Brain microvascular endothelial cell (primary cell): ENCODE data around the gene QTRT2.

Experiments
- DNase-seq: peaks from one replicate; pipeline ENCODE4 v3.0.0-alpha.2; 2020
- H3K27ac ChIP-seq: fragments of 250-450 bp; sonication (Bioruptor Pico); 2 replicates; pipeline ENCODE4 v1.5.1; 2020; ENCODE audit warnings: mild to moderate bottlenecking, moderate library complexity
- H3K27me3 ChIP-seq: fragments of 250-450 bp; sonication (Bioruptor Pico); replicated peaks from 2 replicates; pipeline ENCODE4 v1.5.1; 2020; ENCODE audit warnings: mild to moderate bottlenecking
- H3K36me3 ChIP-seq: fragments of 250-450 bp; sonication (Bioruptor Pico); replicated peaks from 2 replicates; pipeline ENCODE4 v1.5.1; 2020; ENCODE audit warnings: mild to moderate bottlenecking
- H3K4me3 ChIP-seq: 2 replicates; pipeline ENCODE4 v1.5.1; 2011; ENCODE audit warnings: low read depth, mild to moderate bottlenecking, control low read depth, low read length, moderate library complexity
- in situ Hi-C: cut with HindIII; loops from 2 replicates; pipeline ENCODE4 v1.10.0; 2017; ENCODE audit warnings: low sequenced_read_pairs, low pct_ligation_motif_present
- TF ChIP-seq, protein P1 (sequence below): IDR thresholded peaks from 2 replicates; pipeline ENCODE4 v1.5.1; 2011; ENCODE audit warnings: low read depth, mild to moderate bottlenecking, moderate library complexity, low read length, control low read depth, inconsistent platforms; ENCODE audit errors: missing control alignments

The QTRT2 gene

DNA sequence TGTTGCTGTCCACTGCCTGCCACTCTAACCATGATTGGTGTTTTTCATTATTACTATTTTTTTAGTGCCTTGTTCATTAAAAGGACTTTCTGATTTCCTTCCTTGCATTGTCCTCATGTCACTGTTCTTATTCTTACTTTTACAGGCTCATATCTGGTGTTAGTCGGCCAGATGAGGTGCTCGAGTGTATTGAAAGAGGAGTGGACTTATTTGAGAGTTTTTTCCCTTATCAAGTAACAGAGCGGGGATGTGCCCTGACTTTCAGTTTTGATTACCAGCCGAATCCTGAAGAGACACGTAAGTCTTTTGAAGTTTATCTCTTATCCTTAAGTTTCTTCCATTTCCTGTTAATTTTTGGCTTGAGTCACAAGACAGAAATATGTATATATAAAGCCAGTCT is 23.2 kb downstream of the QTRT2 start:
- Histone ChIP-seq H3K27me3 (no peaks in the 10 kb centered on the region), H3K36me3 (peaks cover 25% of the 10 kb centered on the region), H3K4me3 (no peak overlapping the region), H3K27ac (no peak overlapping the region)
- peak; percentile 11 for DNase-seq
- in situ Hi-C loops, result no loop called here
- TF ChIP-seq, protein P1, sequence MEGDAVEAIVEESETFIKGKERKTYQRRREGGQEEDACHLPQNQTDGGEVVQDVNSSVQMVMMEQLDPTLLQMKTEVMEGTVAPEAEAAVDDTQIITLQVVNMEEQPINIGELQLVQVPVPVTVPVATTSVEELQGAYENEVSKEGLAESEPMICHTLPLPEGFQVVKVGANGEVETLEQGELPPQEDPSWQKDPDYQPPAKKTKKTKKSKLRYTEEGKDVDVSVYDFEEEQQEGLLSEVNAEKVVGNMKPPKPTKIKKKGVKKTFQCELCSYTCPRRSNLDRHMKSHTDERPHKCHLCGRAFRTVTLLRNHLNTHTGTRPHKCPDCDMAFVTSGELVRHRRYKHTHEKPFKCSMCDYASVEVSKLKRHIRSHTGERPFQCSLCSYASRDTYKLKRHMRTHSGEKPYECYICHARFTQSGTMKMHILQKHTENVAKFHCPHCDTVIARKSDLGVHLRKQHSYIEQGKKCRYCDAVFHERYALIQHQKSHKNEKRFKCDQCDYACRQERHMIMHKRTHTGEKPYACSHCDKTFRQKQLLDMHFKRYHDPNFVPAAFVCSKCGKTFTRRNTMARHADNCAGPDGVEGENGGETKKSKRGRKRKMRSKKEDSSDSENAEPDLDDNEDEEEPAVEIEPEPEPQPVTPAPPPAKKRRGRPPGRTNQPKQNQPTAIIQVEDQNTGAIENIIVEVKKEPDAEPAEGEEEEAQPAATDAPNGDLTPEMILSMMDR, result no peak

DNA sequence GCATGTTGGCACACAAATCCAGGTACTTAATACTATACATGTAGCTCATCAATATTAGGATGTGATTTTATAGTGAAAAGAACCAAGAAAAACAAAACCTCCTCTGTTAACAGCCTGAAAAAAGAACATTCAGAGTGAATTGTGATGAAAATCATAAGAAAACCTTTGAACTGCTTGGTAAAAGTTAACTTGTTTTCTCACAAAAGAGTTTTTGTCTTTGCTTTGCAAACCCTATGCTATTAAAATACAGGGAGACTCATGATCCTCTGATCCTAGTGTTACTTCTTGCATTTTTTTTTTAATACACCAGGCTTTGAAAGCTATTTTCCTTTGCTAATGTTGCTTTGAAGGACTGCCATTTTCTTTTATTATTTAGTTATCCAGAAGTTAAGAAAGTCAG is 23.7 kb downstream of the QTRT2 start:
- in situ Hi-C loops, result no loop called here
- Histone ChIP-seq H3K4me3 (no peak overlapping the region), H3K36me3 (peaks cover 25% of the 10 kb centered on the region), H3K27me3 (no peaks in the 10 kb centered on the region), H3K27ac (no peak overlapping the region)
- DNase-seq, result no peak
- TF ChIP-seq, protein P1, result no peak

DNA sequence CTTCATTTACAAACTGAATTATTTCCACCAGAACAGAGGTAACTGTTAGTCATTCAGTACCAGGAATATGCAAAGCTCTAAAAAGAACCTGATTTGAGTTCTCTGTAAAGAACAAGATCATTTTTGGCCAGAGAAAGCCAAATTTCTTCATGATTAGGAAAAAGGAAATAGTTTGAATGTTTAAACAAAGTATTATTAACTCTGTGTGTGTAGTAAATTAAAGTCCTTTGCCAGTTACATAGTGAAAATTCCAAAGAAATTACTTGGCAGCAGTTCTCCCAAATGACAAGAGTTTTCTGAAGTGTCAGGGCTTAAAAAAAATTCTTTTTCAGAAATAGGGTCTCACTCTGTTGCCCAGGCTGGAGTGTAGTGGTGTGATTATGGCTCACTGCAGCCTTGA is 24.5 kb downstream of the QTRT2 start:
- H3K4me3 ChIP-seq, result no peak overlapping the region
- in situ Hi-C loops, result no loop called here
- TF ChIP-seq, protein P1, result no peak
- H3K36me3 ChIP-seq, result peaks cover 31% of the 10 kb centered on the region
- no peak for DNase-seq
- H3K27me3 ChIP-seq, result no peaks in the 10 kb centered on the region
- no peak overlapping the region for H3K27ac ChIP-seq

DNA sequence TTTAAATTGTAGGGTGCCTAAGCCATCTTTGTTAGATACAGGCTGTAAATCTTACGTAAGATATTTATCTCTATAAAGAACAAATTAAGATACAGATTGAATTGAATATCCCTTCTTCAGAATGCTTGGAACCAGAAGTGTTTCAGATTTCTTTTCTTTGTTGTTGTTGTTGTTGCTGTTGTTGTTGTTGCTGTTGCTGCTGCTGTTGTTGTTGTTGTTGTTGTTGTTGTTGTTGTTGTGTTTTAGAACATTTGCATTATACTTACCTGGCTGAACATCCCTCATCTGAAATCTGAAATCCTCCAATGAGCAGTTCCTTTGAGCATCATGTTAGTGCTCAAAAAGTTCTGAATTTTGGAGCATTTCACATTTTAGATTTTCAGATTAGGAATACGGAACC is 26.6 kb downstream of the QTRT2 start:
- Histone ChIP-seq H3K27ac (no peak overlapping the region), H3K36me3 (peaks cover 31% of the 10 kb centered on the region), H3K4me3 (no peak overlapping the region), H3K27me3 (no peaks in the 10 kb centered on the region)
- TF ChIP-seq, protein P1, result no peak
- DNase-seq, result no peak
- in situ Hi-C loops, result no loop called here

DNA sequence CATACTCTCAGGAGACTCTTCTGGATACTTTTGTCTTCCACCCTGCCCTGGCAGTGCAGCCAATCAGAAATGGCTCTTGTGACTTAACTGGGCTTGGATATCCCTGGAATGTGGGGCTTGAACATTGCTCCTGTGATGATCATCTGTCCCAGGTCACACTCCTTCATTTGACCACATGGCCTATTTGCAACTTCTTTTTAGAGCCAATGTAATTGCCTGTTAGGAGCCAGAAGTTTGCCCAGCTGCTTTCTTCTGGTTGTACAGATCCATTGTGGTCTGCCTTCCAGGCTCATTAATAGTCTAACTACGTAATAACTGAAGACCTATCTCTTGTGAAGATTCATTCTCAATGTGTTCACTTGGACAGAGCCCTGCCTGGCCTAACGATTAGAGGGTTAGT is 29.8 kb downstream of the QTRT2 start:
- DNase-seq, result no peak
- TF ChIP-seq, protein P1, result no peak
- Histone ChIP-seq H3K4me3 (no peak overlapping the region), H3K27ac (no peak overlapping the region), H3K27me3 (no peaks in the 10 kb centered on the region), H3K36me3 (peaks cover 30% of the 10 kb centered on the region)
- in situ Hi-C loops, result no loop called here

DNA sequence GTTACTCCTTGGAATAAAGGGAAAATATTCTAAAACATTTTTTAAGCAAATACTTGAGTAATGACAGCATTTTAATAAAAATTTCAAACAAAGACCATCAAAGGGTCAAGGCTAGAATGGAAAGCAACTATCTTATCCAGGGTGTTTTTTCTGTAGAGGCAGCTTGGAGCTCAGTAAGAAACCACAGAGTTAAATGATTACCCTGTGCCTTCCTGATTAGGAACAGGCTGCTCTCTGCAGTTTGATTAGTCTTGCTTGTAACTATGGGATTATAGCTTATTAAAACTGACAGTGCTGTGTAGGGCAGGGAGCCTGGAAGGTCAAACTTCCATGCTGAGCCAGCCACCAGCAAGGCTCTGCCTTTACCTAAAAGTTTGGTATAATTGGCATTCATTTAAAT is 33.1 kb downstream of the QTRT2 start:
- TF ChIP-seq, protein P1, result no peak
- no peak overlapping the region for H3K27ac ChIP-seq
- no peak overlapping the region for H3K4me3 ChIP-seq
- no peaks in the 10 kb centered on the region for H3K27me3 ChIP-seq
- no peak for DNase-seq
- in situ Hi-C loops, result no loop called here
- H3K36me3 ChIP-seq, result peaks cover 17% of the 10 kb centered on the region
